ENCODE data around the gene ARL4A. TPM values are rescaled to one million over a fixed set of nuclear protein-coding genes. Genes with fewer than 3 reads are reported as not detected.
"Not testable (repeated sequence)": the region's sequence is repeated elsewhere in the genome, so short reads cannot be mapped to it uniquely, and the experiment has no call there.

ARL4A gene
- polyA plus RNA-seq (2012; ENCODE audit: low read depth, missing spikeins): 0.69 TPM

GRCh38 chr7:12686891-12687717 lies at the start of gene ARL4A:
TSS of gene ARL4A (plus strand) at chr7:12687633. CDS start at chr7:12688255, 622 bp downstream.
- DNase-seq (ENCODE audit: insufficient read length, low spot score): peak; percentile 45
- FAIRE-seq: peak; percentile 74

GRCh38 chr7:12637819-12638592 lies 49.4 kb upstream of the ARL4A start:
- peak; percentile 66 for FAIRE-seq
- DNase-seq (ENCODE audit: insufficient read length, low spot score): no peak
- TF ChIP-seq POLR2AphosphoS5 (IDR thresholded peaks at IDR 0.05; ENCODE audit: low read depth, low read length) (no peak), POU2F2 (IDR thresholded peaks at IDR 0.05; ENCODE audit: low read depth, low read length) (no peak), SPI1 (IDR thresholded peaks at IDR 0.05; ENCODE audit: low read depth, low read length) (no peak), TAF1 (IDR thresholded peaks at IDR 0.05; ENCODE audit: low read depth, low read length) (no peak), POLR2A (IDR thresholded peaks at IDR 0.05; ENCODE audit: low read depth, low read length) (no peak), PAX5 (IDR thresholded peaks at IDR 0.05; ENCODE audit: insufficient read depth, low read length, severe bottlenecking) (no peak)

More at GRCh38 chr7:12686891-12687717, at the start of gene ARL4A:
- TF ChIP-seq PAX5 (IDR thresholded peaks at IDR 0.05; ENCODE audit: insufficient read depth, low read length, severe bottlenecking): no peak
- no peak for TF ChIP-seq POLR2AphosphoS5 (IDR thresholded peaks at IDR 0.05; ENCODE audit: low read depth, low read length)
- TF ChIP-seq POU2F2 (IDR thresholded peaks at IDR 0.05; ENCODE audit: low read depth, low read length): no peak
- no peak for TF ChIP-seq SPI1 (IDR thresholded peaks at IDR 0.05; ENCODE audit: low read depth, low read length)
- TF ChIP-seq TAF1 (IDR thresholded peaks at IDR 0.05; ENCODE audit: low read depth, low read length): no peak
- no peak for TF ChIP-seq POLR2A (IDR thresholded peaks at IDR 0.05; ENCODE audit: low read depth, low read length)

- FAIRE-seq (peak; percentile 55), DNase-seq (ENCODE audit: insufficient read length, low spot score) (no peak)
- TF ChIP-seq POLR2A (IDR thresholded peaks at IDR 0.05; ENCODE audit: low read depth, low read length): no peak
- no peak for TF ChIP-seq SPI1 (IDR thresholded peaks at IDR 0.05; ENCODE audit: low read depth, low read length)
- no peak for TF ChIP-seq PAX5 (IDR thresholded peaks at IDR 0.05; ENCODE audit: insufficient read depth, low read length, severe bottlenecking)
- no peak for TF ChIP-seq TAF1 (IDR thresholded peaks at IDR 0.05; ENCODE audit: low read depth, low read length)
- TF ChIP-seq POLR2AphosphoS5 (IDR thresholded peaks at IDR 0.05; ENCODE audit: low read depth, low read length): no peak
- no peak for TF ChIP-seq POU2F2 (IDR thresholded peaks at IDR 0.05; ENCODE audit: low read depth, low read length)
These were observed 48.5 kb upstream of the ARL4A start for GRCh38 chr7:12638851-12639456.

GRCh38 chr7:12640299-12641096 lies 46.9 kb upstream of the ARL4A start:
- TF ChIP-seq TAF1 (IDR thresholded peaks at IDR 0.05; ENCODE audit: low read depth, low read length): no peak
- TF ChIP-seq POLR2A (IDR thresholded peaks at IDR 0.05; ENCODE audit: low read depth, low read length): no peak
- TF ChIP-seq POU2F2 (IDR thresholded peaks at IDR 0.05; ENCODE audit: low read depth, low read length): no peak
- no peak for TF ChIP-seq SPI1 (IDR thresholded peaks at IDR 0.05; ENCODE audit: low read depth, low read length)
- no peak for TF ChIP-seq PAX5 (IDR thresholded peaks at IDR 0.05; ENCODE audit: insufficient read depth, low read length, severe bottlenecking)
- no peak for TF ChIP-seq POLR2AphosphoS5 (IDR thresholded peaks at IDR 0.05; ENCODE audit: low read depth, low read length)
- DNase-seq (ENCODE audit: insufficient read length, low spot score) (no peak), FAIRE-seq (no peak)

GRCh38 chr7:12641196-12641595 lies 46.2 kb upstream of the ARL4A start:
- TF ChIP-seq POU2F2 (IDR thresholded peaks at IDR 0.05; ENCODE audit: low read depth, low read length): no peak
- no peak for FAIRE-seq
- DNase-seq (ENCODE audit: insufficient read length, low spot score): no peak

- FAIRE-seq: no peak
- no peak for DNase-seq (ENCODE audit: insufficient read length, low spot score)
- TF ChIP-seq TAF1 (IDR thresholded peaks at IDR 0.05; ENCODE audit: low read depth, low read length) (no peak), POLR2A (IDR thresholded peaks at IDR 0.05; ENCODE audit: low read depth, low read length) (no peak), SPI1 (IDR thresholded peaks at IDR 0.05; ENCODE audit: low read depth, low read length) (no peak), PAX5 (IDR thresholded peaks at IDR 0.05; ENCODE audit: insufficient read depth, low read length, severe bottlenecking) (no peak), POLR2AphosphoS5 (IDR thresholded peaks at IDR 0.05; ENCODE audit: low read depth, low read length) (no peak), POU2F2 (IDR thresholded peaks at IDR 0.05; ENCODE audit: low read depth, low read length) (no peak)
These were observed 44.9 kb upstream of the ARL4A start for GRCh38 chr7:12642508-12642907.

- no peak for FAIRE-seq
- no peak for DNase-seq (ENCODE audit: insufficient read length, low spot score)
- TF ChIP-seq PAX5 (IDR thresholded peaks at IDR 0.05; ENCODE audit: insufficient read depth, low read length, severe bottlenecking) (no peak), POLR2A (IDR thresholded peaks at IDR 0.05; ENCODE audit: low read depth, low read length) (no peak), TAF1 (IDR thresholded peaks at IDR 0.05; ENCODE audit: low read depth, low read length) (no peak), POLR2AphosphoS5 (IDR thresholded peaks at IDR 0.05; ENCODE audit: low read depth, low read length) (no peak), POU2F2 (IDR thresholded peaks at IDR 0.05; ENCODE audit: low read depth, low read length) (no peak)
These were observed 44.3 kb upstream of the ARL4A start for GRCh38 chr7:12643001-12643643.

GRCh38 chr7:12643644-12644043 lies 43.8 kb upstream of the ARL4A start:
- FAIRE-seq (no peak), DNase-seq (ENCODE audit: insufficient read length, low spot score) (no peak)
- TF ChIP-seq TAF1 (IDR thresholded peaks at IDR 0.05; ENCODE audit: low read depth, low read length): no peak
- no peak for TF ChIP-seq SPI1 (IDR thresholded peaks at IDR 0.05; ENCODE audit: low read depth, low read length)
- no peak for TF ChIP-seq POLR2A (IDR thresholded peaks at IDR 0.05; ENCODE audit: low read depth, low read length)
- no peak for TF ChIP-seq POLR2AphosphoS5 (IDR thresholded peaks at IDR 0.05; ENCODE audit: low read depth, low read length)
- TF ChIP-seq PAX5 (IDR thresholded peaks at IDR 0.05; ENCODE audit: insufficient read depth, low read length, severe bottlenecking): no peak

GRCh38 chr7:12645212-12645611 lies 42.2 kb upstream of the ARL4A start:
- not testable (repeated sequence) for FAIRE-seq; DNase-seq (ENCODE audit: insufficient read length, low spot score)

All from GM12891 (cell line).